ENCODE data around the gene SPC24.

- no peak for TF ChIP-seq CTCF (IDR thresholded peaks at IDR 0.05; ENCODE audit: insufficient read depth, low read length)
- TF ChIP-seq POLR2AphosphoS5 (IDR thresholded peaks at IDR 0.05; ENCODE audit: low read depth), result no peak
- TF ChIP-seq GABPA (IDR thresholded peaks at IDR 0.05; ENCODE audit: low read depth), result no peak
- no peak for TF ChIP-seq REST (IDR thresholded peaks at IDR 0.05; ENCODE audit: insufficient replicate concordance, low read depth)
- TF ChIP-seq SPI1 (IDR thresholded peaks at IDR 0.05; ENCODE audit: borderline replicate concordance, low read depth), result no peak
These were observed 55.5 kb downstream of the SPC24 start for GRCh38 chr19:11100049-11100448.

Measured in HL-60 (cell line).